COR-L47 (cell line): ENCODE measurements around the gene VPS33B.
"Not testable (repeated sequence)": the region's sequence is repeated elsewhere in the genome, so short reads cannot be mapped to it uniquely, and the experiment has no call there.

Source experiments
- DNase-seq: peaks from one replicate; lab custom pipeline; 2025; lab: John Stamatoyannopoulos, UW

Gene VPS33B

GRCh38 chr15:91031796-91032195 is 9.4 kb upstream of the VPS33B start:
- no peak for DNase-seq

- no peak for DNase-seq
These were observed 5.3 kb upstream of the VPS33B start for GRCh38 chr15:91027677-91028076.

GRCh38 chr15:91023720-91024119 is 1.3 kb upstream of the VPS33B start:
- DNase-seq: no peak

- no peak for DNase-seq
These were observed 387 bp upstream of the VPS33B start for GRCh38 chr15:91022832-91023129.

- DNase-seq: peak; percentile 26
These were observed 799 bp downstream of the VPS33B start for GRCh38 chr15:91021516-91022074.

GRCh38 chr15:91018158-91018557 is 4.2 kb downstream of the VPS33B start:
- DNase-seq: no peak

GRCh38 chr15:91017716-91018115 is 4.7 kb downstream of the VPS33B start:
- no peak for DNase-seq

- not testable (repeated sequence) for DNase-seq
These were observed 8.7 kb downstream of the VPS33B start for GRCh38 chr15:91013701-91014100.

- DNase-seq: no peak
These were observed 15.1 kb downstream of the VPS33B start for GRCh38 chr15:91007266-91007665.

- DNase-seq: no peak
These were observed 21.2 kb downstream of the VPS33B start for GRCh38 chr15:91001209-91001608.

- no peak for DNase-seq
These were observed 23.7 kb downstream of the VPS33B start for GRCh38 chr15:90998737-90999136.

GRCh38 chr15:90994417-90995311 is 27.7 kb downstream of the VPS33B start, which contains the start of gene PRC1:
Gene PRC1, minus strand, starts transcription at chr15:90994535. Its CDS starts 118 bp downstream, at chr15:90994417.
- peak; percentile 98 for DNase-seq

- DNase-seq: no peak
These were observed 28.4 kb downstream of the VPS33B start for GRCh38 chr15:90994059-90994416.

- no peak for DNase-seq
These were observed 30.7 kb downstream of the VPS33B start for GRCh38 chr15:90991587-90992285.

- no peak for DNase-seq
These were observed 31.9 kb downstream of the VPS33B start for GRCh38 chr15:90990446-90990845.

- no peak for DNase-seq
These were observed 33.2 kb downstream of the VPS33B start for GRCh38 chr15:90989040-90989768.

GRCh38 chr15:90988296-90988695 is 34.1 kb downstream of the VPS33B start:
- DNase-seq: no peak

GRCh38 chr15:90987561-90988141 is 34.7 kb downstream of the VPS33B start:
- DNase-seq: no peak

GRCh38 chr15:90986790-90987507 is 35.4 kb downstream of the VPS33B start:
- DNase-seq: no peak

GRCh38 chr15:90982135-90982534 is 40.3 kb downstream of the VPS33B start:
- DNase-seq: no peak

GRCh38 chr15:90981681-90982080 is 40.7 kb downstream of the VPS33B start:
- DNase-seq: no peak
